ENCODE measurements around the gene ASS1. TPM values are rescaled to one million over a fixed set of nuclear protein-coding genes. Genes with fewer than 3 reads are reported as not detected.

ASS1 gene
- total RNA-seq, 1 experiment from 2014 or later = 118 TPM

GRCh38 chr9:130422546-130422945, 22.2 kb upstream of the ASS1 start:
- no peak overlapping the region for H3K4me3 ChIP-seq (ENCODE audit: low read depth, low read length)
- TF ChIP-seq, protein P1, sequence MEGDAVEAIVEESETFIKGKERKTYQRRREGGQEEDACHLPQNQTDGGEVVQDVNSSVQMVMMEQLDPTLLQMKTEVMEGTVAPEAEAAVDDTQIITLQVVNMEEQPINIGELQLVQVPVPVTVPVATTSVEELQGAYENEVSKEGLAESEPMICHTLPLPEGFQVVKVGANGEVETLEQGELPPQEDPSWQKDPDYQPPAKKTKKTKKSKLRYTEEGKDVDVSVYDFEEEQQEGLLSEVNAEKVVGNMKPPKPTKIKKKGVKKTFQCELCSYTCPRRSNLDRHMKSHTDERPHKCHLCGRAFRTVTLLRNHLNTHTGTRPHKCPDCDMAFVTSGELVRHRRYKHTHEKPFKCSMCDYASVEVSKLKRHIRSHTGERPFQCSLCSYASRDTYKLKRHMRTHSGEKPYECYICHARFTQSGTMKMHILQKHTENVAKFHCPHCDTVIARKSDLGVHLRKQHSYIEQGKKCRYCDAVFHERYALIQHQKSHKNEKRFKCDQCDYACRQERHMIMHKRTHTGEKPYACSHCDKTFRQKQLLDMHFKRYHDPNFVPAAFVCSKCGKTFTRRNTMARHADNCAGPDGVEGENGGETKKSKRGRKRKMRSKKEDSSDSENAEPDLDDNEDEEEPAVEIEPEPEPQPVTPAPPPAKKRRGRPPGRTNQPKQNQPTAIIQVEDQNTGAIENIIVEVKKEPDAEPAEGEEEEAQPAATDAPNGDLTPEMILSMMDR (IDR thresholded peaks at IDR 0.05; ENCODE audit: insufficient read depth in 1 of 2, low read depth in 1 of 2, low read length in 1 of 2, severe bottlenecking in 1 of 2, unreplicated experiment in 1 of 2) = no peak
- H3K9me3 ChIP-seq = no peaks in the 10 kb centered on the region
- ChIA-PET CTCF (no interaction called here), POLR2A (no interaction called here)
- H3K36me3 Mint-ChIP-seq (ENCODE audit: insufficient read depth, unreplicated experiment) = no peaks in the 10 kb centered on the region
- H3K9me3 Mint-ChIP-seq (ENCODE audit: unreplicated experiment) = no peaks in the 10 kb centered on the region
- no peaks in the 10 kb centered on the region for H3K27me3 Mint-ChIP-seq (ENCODE audit: insufficient read depth, unreplicated experiment)
- H3K36me3 ChIP-seq (ENCODE audit: control insufficient read depth, insufficient read depth, low read length) = no peaks in the 10 kb centered on the region
- DNase-seq = no peak
- H3K4me1 Mint-ChIP-seq (ENCODE audit: low read depth, unreplicated experiment) = peaks cover 14% of the 10 kb centered on the region
- no peak overlapping the region for H3K27ac Mint-ChIP-seq (ENCODE audit: unreplicated experiment)
- intact Hi-C loops (cut with micrococcal nuclease; ENCODE audit: unreplicated experiment) = no loop called here
- H3K4me3 Mint-ChIP-seq (ENCODE audit: unreplicated experiment) = no peak overlapping the region
- H3K4me1 ChIP-seq = peaks cover 31% of the 10 kb centered on the region
- no peaks in the 10 kb centered on the region for H3K27me3 ChIP-seq (replicated peaks; ENCODE audit: control insufficient read depth, insufficient read depth, low read length)
- no TSS peak for BruUV-seq (replicated peaks)

DNA sequence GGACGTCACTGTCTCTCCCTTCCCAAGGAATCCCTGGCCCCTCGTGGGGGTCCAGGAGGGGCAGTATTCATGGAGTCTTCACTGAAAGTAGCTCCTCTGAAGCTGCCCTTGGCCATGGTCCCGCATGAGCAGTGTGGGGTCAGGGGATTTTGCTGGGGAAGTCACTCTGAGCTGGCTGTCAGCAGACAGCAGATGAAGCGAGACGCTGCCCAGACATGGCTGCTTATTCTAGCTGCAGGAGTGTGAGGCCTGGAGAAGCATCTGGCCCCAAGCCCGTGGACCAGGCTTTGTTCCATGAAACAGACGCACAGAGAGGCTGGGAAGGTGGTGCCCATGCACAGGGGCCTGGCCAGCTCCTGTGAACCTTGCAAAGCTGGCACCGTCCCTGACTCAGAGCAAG, 21.5 kb upstream of the ASS1 start:
- Histone ChIP-seq H3K4me1 (peaks cover 31% of the 10 kb centered on the region), H3K36me3 (ENCODE audit: control insufficient read depth, insufficient read depth, low read length) (no peaks in the 10 kb centered on the region), H3K27me3 (replicated peaks; ENCODE audit: control insufficient read depth, insufficient read depth, low read length) (no peaks in the 10 kb centered on the region), H3K9me3 (no peaks in the 10 kb centered on the region), H3K4me3 (ENCODE audit: low read depth, low read length) (no peak overlapping the region)
- ChIA-PET CTCF (interaction anchor here (0.6 kb wide), 1 partner anchor 317 kb away, joined by 3 read pairs; no protein-coding TSS in a partner anchor), POLR2A (no interaction called here)
- BruUV-seq (replicated peaks) = no TSS peak
- intact Hi-C loops (cut with micrococcal nuclease; ENCODE audit: unreplicated experiment) = no loop called here
- no peaks in the 10 kb centered on the region for H3K36me3 Mint-ChIP-seq (ENCODE audit: insufficient read depth, unreplicated experiment)
- TF ChIP-seq, protein P1 (IDR thresholded peaks at IDR 0.05; ENCODE audit: insufficient read depth in 1 of 2, low read depth in 1 of 2, low read length in 1 of 2, severe bottlenecking in 1 of 2, unreplicated experiment in 1 of 2) = no peak
- H3K9me3 Mint-ChIP-seq (ENCODE audit: unreplicated experiment) = no peaks in the 10 kb centered on the region
- H3K4me3 Mint-ChIP-seq (ENCODE audit: unreplicated experiment) = no peak overlapping the region
- no peak overlapping the region for H3K27ac Mint-ChIP-seq (ENCODE audit: unreplicated experiment)
- H3K4me1 Mint-ChIP-seq (ENCODE audit: low read depth, unreplicated experiment) = peaks cover 14% of the 10 kb centered on the region
- no peak for DNase-seq
- H3K27me3 Mint-ChIP-seq (ENCODE audit: insufficient read depth, unreplicated experiment) = no peaks in the 10 kb centered on the region

DNA sequence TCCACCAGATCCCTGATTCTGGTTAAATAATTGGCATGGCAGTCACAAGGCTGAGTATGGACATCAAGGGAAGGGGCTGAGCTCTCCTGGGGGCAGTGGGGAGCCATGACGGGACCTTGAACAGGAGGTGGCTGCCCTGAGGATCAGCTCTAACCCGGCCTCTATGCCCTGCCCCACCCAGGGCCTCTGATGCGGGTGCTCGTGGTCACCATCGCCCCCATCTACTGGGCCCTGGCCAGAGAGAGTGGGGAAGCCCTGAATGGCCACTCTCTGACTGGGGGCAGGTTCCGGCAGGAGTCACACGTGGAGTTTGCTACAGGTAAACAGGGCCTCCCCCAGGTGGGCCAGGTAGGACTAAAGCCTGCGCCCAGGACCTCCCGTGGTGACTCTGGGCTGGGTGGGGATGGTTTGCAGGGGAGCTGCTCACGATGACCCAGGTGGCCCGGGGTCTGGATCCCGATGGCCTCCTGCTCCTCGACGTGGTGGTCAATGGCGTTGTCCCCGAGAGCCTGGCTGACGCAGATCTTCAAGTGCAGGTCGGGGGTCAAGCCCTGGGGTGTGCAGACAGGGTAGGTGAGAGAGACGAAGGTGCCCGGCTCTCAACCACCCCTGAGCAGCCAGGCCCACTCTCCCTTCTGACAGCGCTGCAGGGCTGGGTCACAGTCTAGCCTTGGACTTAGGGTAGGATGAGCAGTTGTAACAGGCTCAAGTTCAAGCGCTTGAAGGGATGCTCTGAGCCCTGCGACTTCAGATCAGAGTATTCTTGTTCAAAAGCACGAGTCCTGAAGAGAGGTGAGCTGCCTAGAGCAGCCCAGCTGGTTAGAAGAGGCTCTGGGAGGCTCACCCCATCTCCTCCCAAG, 19.9 kb upstream of the ASS1 start:
- intact Hi-C loops (cut with micrococcal nuclease; ENCODE audit: unreplicated experiment) = no loop called here
- no TSS peak for BruUV-seq (replicated peaks)

More for the DNA sequence above, 19.9 kb upstream of the ASS1 start:
- peaks cover 14% of the 10 kb centered on the region for H3K4me1 Mint-ChIP-seq (ENCODE audit: low read depth, unreplicated experiment)
- Histone ChIP-seq H3K4me3 (ENCODE audit: low read depth, low read length) (no peak overlapping the region), H3K9me3 (no peaks in the 10 kb centered on the region; the same call in 1 of the 2 replicates), H3K27me3 (replicated peaks; ENCODE audit: control insufficient read depth, insufficient read depth, low read length) (no peaks in the 10 kb centered on the region), H3K4me1 (peaks cover 31% of the 10 kb centered on the region), H3K36me3 (ENCODE audit: control insufficient read depth, insufficient read depth, low read length) (no peaks in the 10 kb centered on the region)
- H3K4me3 Mint-ChIP-seq (ENCODE audit: unreplicated experiment) = peak overlapping the region; percentile 28
- ChIA-PET CTCF (interaction anchor here (1.1 kb wide), 1 partner anchor 26 kb away, joined by 3 read pairs; no protein-coding TSS in a partner anchor), POLR2A (no interaction called here)
- TF ChIP-seq, protein P1 (IDR thresholded peaks at IDR 0.05; ENCODE audit: insufficient read depth in 1 of 2, low read depth in 1 of 2, low read length in 1 of 2, severe bottlenecking in 1 of 2, unreplicated experiment in 1 of 2) = no peak
- peak overlapping the region; percentile 63 for H3K27ac Mint-ChIP-seq (ENCODE audit: unreplicated experiment)
- H3K9me3 Mint-ChIP-seq (ENCODE audit: unreplicated experiment) = no peaks in the 10 kb centered on the region
- H3K27me3 Mint-ChIP-seq (ENCODE audit: insufficient read depth, unreplicated experiment) = no peaks in the 10 kb centered on the region
- no peak for DNase-seq
- no peaks in the 10 kb centered on the region for H3K36me3 Mint-ChIP-seq (ENCODE audit: insufficient read depth, unreplicated experiment)

Measured in Caco-2 (cell line).